HG03095 (cell line): Measurements from ENCODE around the gene ARCN1.

Experiments used
- ATAC-seq: cut with Tn5 transposase; IDR thresholded peaks from one replicate; pipeline ENCODE4 v1.9.1; 2021; ENCODE audit warnings: moderate library complexity; ENCODE audit not compliant: unreplicated experiment

The ARCN1 gene

DNA sequence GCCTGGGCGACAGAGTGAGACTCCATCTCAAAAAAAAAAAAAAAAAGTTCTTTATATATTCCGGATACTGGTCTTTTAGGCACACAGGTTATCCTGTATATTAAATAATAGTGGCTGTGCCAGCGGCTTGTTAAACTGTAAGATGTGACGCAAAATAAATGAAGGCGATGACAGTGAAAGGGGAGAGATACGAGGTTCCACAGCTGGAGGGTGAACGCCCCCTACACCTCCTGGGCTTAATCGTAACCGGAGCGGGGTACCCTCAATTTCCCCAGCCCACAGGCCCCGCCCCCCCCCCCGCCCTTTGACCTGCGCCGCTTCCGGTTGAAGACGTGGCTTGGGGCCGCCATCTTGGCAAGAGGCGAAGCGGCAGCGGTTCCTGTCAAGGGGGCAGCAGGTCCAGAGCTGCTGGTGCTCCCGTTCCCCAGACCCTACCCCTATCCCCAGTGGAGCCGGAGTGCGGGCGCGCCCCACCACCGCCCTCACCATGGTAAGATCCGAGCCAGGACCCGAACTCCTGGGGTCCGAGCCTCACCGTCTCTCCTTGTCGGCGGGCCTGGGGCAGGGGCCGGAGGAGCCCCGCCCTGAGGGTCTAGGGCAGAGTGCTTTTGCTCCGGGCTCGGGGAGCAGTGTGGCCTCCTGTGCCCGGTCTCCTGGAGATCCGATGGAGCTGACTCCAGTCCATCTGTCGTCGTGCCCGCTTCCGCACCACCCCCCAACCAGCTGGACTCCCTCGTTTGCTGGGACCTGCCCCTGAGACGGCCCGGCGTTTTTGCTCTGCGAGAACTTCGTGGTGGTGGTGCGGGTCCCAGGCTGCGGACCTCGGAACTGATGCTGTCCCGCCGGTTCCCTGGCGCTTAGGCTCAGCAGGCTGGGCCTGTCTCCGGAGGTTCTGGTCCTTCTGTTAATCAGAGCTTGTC, at the start of gene ARCN1:
TSS of gene ARCN1 (plus strand) at position 349 of the 920 bp plus-strand sequence. CDS start at position 488, 139 bp downstream.
- ATAC-seq = no peak

DNA sequence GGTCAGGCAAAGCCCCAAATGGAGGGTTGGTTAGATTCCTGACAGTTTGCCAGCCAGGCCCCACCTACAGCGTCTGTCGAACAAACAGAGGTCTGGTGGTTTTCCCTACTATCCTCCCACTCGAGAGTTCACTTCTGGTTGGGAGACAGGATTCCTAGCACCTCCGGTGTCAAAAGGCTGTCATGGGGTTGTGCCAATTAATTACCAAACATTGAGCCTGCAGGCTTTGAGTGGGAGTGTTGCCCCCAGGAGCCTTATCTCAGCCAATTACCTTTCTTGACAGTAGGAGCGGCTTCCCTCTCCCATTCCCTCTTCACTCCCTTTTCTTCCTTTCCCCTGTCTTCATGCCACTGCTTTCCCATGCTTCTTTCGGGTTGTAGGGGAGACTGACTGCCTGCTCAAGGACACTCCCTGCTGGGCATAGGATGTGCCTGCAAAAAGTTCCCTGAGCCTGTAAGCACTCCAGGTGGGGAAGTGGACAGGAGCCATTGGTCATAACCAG, 49.6 kb upstream of the ARCN1 start:
- ATAC-seq = no peak

DNA sequence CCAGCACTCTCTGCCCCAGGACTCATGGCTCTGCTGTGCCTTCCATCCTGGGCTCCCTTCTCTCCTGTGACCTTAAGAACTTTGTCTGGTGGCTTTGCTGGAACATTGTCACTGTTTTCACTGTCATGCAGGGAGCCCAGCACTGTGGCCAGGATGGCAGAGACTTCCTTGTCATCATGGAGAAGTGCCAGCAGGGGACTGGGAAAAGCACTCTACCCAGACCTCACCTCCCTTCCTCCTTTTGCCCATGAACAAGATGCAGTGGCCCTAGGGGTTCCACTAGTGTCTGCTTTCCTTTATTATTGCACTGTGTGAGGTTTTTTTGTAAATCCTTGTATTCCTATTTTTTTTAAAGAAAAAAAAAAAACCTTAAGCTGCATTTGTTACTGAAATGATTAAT, 47.9 kb upstream of the ARCN1 start:
- ATAC-seq = no peak

DNA sequence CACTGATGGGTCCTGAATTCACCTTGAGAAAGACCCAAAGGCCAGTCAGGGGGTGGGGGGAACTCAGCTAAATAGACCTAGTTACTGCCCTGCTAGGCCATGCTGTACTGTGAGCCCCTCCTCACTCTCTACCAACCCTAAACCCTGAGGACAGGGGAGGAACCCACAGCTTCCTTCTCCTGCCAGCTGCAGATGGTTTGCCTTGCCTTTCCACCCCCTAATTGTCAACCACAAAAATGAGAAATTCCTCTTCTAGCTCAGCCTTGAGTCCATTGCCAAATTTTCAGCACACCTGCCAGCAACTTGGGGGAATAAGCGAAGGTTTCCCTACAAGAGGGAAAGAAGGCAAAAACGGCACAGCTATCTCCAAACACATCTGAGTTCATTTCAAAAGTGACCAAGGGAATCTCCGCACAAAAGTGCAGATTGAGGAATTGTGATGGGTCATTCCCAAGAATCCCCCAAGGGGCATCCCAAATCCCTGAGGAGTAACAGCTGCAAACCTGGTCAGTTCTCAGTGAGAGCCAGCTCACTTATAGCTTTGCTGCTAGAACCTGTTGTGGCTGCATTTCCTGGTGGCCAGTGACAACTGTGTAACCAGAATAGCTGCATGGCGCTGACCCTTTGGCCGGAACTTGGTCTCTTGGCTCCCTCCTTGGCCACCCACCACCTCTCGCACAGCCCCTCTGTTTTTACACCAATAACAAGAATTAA, 47.3 kb upstream of the ARCN1 start:
- ATAC-seq = no peak

DNA sequence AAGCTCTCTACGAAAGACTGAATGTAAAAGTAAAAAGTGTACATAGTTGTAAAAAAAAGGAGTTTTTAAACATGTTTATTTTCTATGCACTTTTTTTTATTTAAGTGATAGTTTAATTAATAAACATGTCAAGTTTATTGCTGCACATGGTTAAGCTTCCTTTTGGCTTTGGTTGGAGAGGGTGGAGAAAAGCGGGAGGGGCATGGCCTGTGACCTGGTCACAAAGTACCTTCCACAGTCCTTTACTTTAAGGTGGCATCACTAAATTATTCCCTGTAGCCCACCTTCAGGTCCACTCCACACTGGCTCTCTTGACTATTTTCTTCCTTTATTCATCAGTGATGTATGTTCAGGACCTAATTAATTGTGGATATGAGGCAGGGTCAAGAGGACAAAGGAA, 45.5 kb upstream of the ARCN1 start:
- no peak for ATAC-seq

DNA sequence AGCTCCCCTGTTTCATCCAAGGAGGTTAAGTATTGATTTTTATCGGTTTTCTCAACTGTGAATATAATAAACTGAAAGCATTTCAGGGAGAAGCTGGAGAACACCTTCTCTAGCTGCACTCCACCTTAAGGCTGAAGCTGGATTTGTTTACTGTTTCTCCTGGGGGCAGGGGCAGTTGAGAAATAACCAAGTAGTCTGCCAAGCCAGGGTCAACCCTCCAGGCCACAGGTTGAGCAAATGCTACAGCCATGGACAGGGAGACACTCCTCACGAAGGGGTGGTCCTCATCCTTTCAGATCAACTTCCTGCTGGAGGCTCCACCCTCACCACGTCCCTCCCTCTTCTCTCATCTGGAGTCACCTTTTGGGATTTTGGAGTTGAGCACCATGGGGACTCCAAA, 45.1 kb upstream of the ARCN1 start, which contains the start of gene TTC36:
TSS of gene TTC36 (plus strand) at position 366 of the 400 bp plus-strand sequence. CDS start at position 387, 21 bp downstream.
- no peak for ATAC-seq

DNA sequence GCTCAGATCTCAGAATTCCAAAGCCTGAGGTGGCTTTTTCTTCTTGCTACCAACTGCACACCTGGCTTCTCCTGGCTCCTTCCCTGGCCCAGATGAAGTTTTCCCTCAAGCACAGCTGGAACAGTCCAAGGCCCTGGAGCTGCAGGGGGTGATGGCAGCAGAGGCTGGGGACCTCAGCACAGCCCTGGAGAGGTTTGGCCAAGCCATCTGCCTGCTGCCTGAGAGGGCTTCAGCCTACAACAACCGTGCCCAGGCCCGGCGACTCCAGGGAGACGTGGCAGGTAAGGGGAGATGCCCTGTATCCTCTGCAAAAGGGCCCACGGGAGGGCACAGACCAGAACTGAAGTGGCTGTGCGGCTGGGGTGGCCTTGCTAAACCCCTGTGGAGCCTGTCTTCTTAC, 43.7 kb upstream of the ARCN1 start:
- no peak for ATAC-seq

DNA sequence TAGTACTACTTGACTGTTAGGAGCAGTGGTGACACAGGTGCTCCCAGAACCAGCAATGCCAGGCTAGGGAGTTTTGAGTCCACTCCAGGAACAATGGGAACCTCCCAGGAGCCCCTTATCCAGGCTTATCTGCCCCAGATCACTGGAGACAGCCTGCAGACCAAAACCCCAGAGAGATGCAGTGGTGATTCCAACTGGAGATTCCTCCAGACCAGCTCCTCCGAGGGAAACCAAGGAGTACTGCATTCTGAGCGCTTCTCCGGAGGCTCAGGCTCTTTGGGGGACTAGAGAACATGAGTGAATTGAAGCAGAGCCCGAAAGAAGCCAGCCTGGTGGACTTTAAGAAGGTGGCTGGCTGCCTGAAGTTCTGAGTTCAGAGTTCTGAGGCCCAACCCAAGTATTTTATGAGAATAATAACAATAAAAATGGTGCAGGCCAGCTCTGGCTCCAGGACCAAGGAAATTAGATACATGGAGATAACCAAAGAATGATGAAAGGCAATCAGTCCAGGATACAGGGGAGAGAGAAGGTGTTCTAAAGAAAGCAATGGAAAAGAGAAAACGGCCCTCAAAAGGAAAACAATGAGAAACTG, 42.5 kb upstream of the ARCN1 start:
- ATAC-seq = no peak

DNA sequence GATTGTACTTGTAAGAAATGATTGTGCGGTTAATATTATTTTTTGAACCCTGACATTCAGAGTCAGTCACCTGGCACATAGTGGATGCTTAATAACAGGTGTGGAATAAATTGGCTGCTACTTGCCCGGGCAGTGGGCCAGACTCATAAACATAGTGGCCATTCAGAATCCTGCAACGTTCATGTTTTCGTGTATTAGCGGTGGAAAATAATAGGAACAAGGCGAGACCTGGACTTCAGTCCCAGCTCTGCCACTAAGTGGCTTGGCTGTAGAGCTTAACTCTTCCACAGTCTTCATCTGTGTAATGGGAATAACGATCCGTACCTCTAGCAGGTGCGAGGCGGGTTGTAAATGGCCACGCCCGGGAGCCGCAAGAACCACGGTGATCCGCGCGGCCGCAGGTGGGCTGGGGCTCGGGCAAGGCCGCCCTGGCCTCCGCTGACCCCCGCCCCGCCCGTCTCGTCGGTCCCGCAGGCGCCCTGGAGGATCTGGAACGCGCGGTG, 42.0 kb upstream of the ARCN1 start:
- ATAC-seq = no peak

DNA sequence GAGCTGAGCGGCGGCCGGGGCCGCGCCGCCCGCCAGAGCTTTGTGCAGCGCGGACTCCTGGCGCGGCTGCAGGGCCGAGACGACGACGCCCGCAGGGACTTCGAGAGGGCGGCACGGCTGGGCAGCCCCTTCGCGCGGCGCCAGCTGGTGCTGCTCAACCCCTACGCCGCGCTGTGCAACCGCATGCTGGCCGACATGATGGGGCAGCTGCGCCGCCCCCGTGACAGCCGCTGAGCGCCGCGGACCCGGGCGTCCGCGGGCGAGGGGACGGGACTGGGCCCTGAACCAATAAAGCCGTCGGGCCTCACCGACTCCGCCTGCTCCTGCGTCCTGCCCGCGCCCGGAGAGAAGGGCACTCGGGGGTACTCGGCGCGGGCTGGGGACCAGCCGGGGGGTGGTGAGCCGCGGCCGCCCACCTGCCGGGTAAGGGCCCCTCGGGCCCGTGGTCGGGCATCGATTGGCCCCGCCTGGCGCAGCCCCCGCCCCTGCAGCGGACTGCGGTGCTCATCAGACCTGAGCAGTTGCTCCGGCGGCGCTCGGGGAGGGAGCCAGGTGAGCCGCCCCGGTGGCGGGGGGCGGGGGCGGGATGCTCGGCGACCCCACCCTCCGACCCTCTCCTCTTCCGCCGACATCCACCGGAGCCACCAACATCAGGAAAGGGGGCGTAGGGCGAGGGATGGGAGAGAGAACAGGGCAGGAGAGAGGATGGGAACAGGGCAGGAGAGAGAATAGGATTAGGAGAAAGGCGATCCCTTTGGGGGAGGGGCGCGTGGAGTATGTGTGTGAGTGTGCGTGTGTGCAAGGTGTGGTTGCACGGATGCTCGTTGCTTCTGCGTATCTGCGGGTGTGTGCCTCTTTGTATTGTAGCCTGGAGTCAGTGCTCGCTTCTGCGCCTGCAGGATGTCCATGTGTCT, 41.3 kb upstream of the ARCN1 start, which contains the start of gene TMEM25:
TSS of gene TMEM25 (plus strand) at position 510 of the 914 bp plus-strand sequence. CDS start 610 bp downstream, outside the sequence.
- peak; percentile 54 for ATAC-seq

DNA sequence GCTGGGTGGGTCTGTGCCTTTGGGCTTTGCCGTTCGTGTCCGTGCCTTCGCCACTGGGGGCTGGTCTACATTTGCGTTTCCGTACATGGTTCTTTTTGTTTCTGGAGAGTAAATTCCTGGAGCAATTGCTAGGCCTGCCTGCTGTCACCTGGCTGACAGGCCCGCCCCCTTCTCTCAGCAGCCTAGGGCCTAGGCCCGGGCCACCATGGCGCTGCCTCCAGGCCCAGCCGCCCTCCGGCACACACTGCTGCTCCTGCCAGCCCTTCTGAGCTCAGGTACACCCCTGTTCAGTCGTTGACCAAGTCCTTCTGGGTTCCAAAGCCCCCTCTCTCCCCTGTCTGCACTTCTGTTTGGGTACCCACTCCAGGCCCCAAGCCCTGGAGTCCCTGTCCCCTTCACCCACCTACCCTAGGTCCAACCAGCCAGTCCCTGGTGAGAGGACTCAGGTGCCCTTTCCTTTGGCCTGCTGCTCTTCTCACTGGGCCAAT, 40.6 kb upstream of the ARCN1 start:
- no peak for ATAC-seq

DNA sequence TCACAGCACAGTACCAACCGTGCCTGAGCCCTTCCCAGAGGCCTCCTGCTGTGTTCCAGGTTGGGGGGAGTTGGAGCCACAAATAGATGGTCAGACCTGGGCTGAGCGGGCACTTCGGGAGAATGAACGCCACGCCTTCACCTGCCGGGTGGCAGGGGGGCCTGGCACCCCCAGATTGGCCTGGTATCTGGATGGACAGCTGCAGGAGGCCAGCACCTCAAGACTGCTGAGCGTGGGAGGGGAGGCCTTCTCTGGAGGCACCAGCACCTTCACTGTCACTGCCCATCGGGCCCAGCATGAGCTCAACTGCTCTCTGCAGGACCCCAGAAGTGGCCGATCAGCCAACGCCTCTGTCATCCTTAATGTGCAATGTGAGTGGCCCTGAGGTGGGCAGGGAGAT, 40.1 kb upstream of the ARCN1 start:
- ATAC-seq = no peak

DNA sequence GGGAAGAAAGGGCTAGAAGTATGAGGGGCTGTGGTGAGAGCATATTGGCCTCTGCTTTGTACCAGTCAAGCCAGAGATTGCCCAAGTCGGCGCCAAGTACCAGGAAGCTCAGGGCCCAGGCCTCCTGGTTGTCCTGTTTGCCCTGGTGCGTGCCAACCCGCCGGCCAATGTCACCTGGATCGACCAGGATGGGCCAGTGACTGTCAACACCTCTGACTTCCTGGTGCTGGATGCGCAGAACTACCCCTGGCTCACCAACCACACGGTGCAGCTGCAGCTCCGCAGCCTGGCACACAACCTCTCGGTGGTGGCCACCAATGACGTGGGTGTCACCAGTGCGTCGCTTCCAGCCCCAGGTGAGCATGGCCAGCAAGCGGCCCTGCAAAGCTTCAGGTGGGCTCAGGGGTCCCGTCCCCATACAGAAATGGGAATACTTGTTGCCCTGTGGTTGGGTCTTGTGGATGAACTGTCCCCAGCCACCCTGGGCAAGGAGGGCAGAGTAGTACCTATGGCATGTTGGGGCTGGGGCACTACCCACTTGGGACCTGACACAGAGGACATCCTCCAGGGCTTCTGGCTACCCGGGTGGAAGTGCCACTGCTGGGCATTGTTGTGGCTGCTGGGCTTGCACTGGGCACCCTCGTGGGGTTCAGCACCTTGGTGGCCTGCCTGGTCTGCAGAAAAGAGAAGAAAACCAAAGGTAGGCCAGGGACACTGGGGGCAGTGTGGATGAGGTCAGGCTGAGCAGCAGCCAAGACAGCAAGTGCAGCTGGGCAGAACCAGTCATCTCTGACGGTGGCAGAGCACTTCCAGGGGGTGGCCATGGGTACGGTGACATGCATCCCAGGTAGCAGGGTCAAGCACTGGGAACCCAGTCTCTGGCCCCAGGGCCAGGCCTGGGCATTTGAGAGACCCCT, 39.1 kb upstream of the ARCN1 start:
- no peak for ATAC-seq

DNA sequence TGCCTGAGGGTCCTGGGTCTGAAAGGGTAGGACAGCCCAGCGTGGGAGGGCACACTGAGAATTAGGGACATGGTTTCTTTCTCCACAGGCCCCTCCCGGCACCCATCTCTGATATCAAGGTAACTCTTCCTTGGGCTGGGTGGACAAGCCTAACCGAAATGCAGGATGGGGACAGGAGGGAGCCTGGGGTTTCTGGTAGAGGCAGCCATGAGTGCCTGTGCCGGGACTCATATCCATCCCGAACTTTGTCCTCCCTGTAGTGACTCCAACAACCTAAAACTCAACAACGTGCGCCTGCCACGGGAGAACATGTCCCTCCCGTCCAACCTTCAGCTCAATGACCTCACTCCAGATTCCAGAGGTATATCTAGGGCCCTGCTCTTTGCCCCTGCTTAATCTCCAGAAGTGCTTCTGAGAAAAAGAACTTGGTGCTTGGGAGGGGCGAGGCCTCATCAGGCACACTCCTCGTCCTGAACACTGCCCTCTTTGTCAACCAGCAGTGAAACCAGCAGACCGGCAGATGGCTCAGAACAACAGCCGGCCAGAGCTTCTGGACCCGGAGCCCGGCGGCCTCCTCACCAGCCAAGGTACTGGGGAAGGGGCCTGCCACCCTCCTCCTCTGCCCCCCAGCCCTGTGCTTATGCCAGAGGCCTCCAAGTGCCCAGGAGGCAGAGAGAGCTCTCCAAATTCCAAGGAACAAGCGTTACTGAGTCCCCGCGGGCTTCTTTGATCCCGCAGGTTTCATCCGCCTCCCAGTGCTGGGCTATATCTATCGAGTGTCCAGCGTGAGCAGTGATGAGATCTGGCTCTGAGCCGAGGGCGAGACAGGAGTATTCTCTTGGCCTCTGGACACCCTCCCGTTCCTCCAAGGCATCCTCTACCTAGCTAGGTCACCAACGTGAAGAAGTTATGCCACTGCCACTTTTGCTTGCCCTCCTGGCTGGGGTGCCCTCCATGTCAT, 38.2 kb upstream of the ARCN1 start:
- ATAC-seq = no peak

DNA sequence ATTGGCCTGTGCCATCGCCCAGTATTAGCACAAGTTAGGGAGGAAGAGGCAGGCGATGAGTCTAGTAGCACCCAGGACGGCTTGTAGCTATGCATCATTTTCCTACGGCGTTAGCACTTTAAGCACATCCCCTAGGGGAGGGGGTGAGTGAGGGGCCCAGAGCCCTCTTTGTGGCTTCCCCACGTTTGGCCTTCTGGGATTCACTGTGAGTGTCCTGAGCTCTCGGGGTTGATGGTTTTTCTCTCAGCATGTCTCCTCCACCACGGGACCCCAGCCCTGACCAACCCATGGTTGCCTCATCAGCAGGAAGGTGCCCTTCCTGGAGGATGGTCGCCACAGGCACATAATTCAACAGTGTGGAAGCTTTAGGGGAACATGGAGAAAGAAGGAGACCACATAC, 36.9 kb upstream of the ARCN1 start:
- ATAC-seq = no peak

DNA sequence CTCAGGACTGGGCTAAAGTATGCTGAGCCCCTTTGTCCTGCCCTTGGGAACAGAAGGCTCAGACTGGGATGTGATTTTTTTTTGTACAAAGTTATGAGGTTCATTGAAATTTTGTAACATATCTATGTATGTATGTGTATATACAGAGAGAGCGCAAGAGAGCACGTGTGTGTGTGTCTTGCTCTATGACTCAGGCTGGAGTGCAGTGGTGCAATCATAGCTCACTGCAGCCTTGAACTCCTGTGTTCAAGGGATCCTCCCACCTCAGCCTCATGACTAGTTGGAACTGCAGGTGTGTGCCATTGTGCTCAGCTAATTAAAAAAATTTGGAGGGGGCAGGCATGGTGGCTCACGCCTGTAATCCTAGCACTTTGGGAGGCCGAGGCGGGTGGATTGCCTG, 35.5 kb upstream of the ARCN1 start:
- no peak for ATAC-seq

DNA sequence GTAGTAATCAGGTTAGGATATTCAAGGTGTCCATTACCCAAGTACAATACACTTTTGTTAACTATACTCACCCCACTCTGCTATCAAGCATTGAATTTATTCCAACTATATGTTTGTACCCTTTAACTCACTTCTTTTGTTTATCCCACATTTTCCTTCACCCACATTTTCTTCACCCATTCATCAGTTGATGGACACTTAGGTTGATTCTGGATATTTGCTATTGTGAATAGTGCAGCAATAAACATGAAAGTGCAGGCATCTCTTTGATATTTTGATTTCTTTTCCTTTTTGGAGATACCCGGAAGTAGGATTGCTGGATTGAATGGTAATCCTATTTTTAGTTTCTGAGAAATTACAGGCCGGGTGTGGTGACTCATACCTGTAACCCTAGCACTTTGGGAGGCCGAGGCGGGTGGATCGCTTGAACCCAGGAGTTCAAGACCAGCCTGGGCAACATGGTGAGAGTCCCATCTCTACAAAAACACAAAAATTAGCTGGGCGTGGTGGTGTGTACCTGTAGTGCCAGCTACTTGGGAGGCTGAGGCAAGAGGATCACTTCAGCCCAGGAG, 34.7 kb upstream of the ARCN1 start:
- ATAC-seq = no peak
